ENCODE measurements around the gene CCDC120. TPM values are rescaled to one million over a fixed set of nuclear protein-coding genes. Genes with fewer than 3 reads are reported as not detected.

Gene CCDC120
- total RNA-seq, 1 experiment from 2014 or later, result 14.5 TPM

- Histone ChIP-seq H3K23me2 (ENCODE audit: insufficient read length, low read depth, low read length, poor library complexity, severe bottlenecking) (no peaks in the 10 kb centered on the region), H3K79me2 (ENCODE audit: insufficient read depth, low read length) (0 out of 2 replicates have a peak, but pooled peaks cover 1% of the 10 kb centered on the region), H4K91ac (ENCODE audit: insufficient read length, low read depth, low read length) (no peak overlapping the region), H2BK5ac (ENCODE audit: insufficient read length, low read length) (no peak overlapping the region), H4K8ac (replicated peaks; ENCODE audit: insufficient read length, low read depth, low read length) (no peak overlapping the region), H3T11ph (ENCODE audit: low read length) (no peak overlapping the region), H3K4ac (ENCODE audit: low read depth, low read length) (no peak overlapping the region), H3K79me1 (ENCODE audit: insufficient read depth, low read depth, low read length, poor library complexity, severe bottlenecking) (no peaks in the 10 kb centered on the region), H3K9me3 (ENCODE audit: control insufficient read depth, low read depth, low read length) (no peaks in the 10 kb centered on the region), H3K27ac (ENCODE audit: insufficient read length, low read depth, low read length) (no peak overlapping the region), H2BK12ac (ENCODE audit: insufficient read length, low read depth, low read length) (no peak overlapping the region), H3K56ac (ENCODE audit: insufficient read length, low read depth, low read length) (no peak overlapping the region), H3K4me1 (ENCODE audit: insufficient read depth, low read length) (no peaks in the 10 kb centered on the region), H2AK5ac (ENCODE audit: insufficient read length, low read length) (no peak overlapping the region), H2BK20ac (ENCODE audit: low read depth, low read length, poor library complexity, severe bottlenecking) (no peak overlapping the region), H3K9ac (ENCODE audit: extremely low read depth, insufficient read length, low read length) (no peak overlapping the region), H4K5ac (ENCODE audit: insufficient read length, low read depth, low read length) (no peak overlapping the region), H3K27me3 (ENCODE audit: insufficient read depth, low read length) (no peaks in the 10 kb centered on the region), H3K23ac (ENCODE audit: insufficient read length, low read depth, low read length) (no peak overlapping the region), H3K18ac (ENCODE audit: insufficient read length, low read depth, low read length) (no peak overlapping the region), H2BK120ac (ENCODE audit: low read depth, low read length, poor library complexity, severe bottlenecking) (no peak overlapping the region), H3K4me2 (ENCODE audit: insufficient read depth, insufficient read length, low read length) (no peak overlapping the region), H4K20me1 (ENCODE audit: control insufficient read depth, insufficient read depth, insufficient read length) (no peaks in the 10 kb centered on the region), H2BK15ac (ENCODE audit: low read depth, low read length) (no peak overlapping the region), H2AFZ (ENCODE audit: low read length) (no peak overlapping the region), H3K14ac (ENCODE audit: insufficient read depth, low read length) (no peak overlapping the region; the same call in 1 of the 2 replicates)
- TF ChIP-seq CTCF (conservative IDR thresholded peaks at IDR 0.05), result no peak
- DNase-seq, result no peak
- H3K9me3 Mint-ChIP-seq, result peaks cover 67 to 74% of the 10 kb centered on the region in 2 experiments
- H3K36me3 Mint-ChIP-seq (ENCODE audit: insufficient read depth in 1 of 3, low read depth in 3 of 3), result peaks cover 10 to 60% (median 31%) of the 10 kb centered on the region in 3 experiments
- no peak overlapping the region for H3K27ac Mint-ChIP-seq
- no peak overlapping the region for H3K4me3 Mint-ChIP-seq
- no CpG with 5 or more reads among the region's 41 CpGs for WGBS (ENCODE audit: extremely low coverage, insufficient read length, low lambda C conversion rate)
- peaks cover 0 to 3% of the 10 kb centered on the region in 2 experiments; a peak in 1 of 4 replicates for H3K4me1 Mint-ChIP-seq
- peaks cover 3% of the 10 kb centered on the region for H3K27me3 Mint-ChIP-seq (ENCODE audit: low read depth)
Observed at GRCh38 chrX:49067285-49068120, 8.7 kb downstream of the CCDC120 start.

All from H9 (cell line).